Activated effector memory CD4-positive, alpha-beta T cell treated with Interleukin-2 at 50 U/mL for 16 hours (primary cell): ENCODE measurements around the gene USF3.

Experiments
- DNase-seq: peaks from one replicate; pipeline ENCODE4 v3.0.0-alpha.2; 2020

USF3 gene

GRCh38 chr3:113695786-113696645 is at the start of gene USF3:
TSS of gene USF3 (minus strand) at chr3:113696642. CDS start at chr3:113674878, 21,764 bp downstream.
- DNase-seq = peak; percentile 82

- peak; percentile 95 for DNase-seq
These were observed 49.5 kb upstream of the USF3 start, which contains the start of gene NAA50 for GRCh38 chr3:113745756-113746547. TSS of gene NAA50 (minus strand) at chr3:113746249. CDS start at chr3:113745949, 300 bp downstream.

- DNase-seq = peak; percentile 67
These were observed 48.7 kb upstream of the USF3 start for GRCh38 chr3:113744941-113745755.

- DNase-seq = no peak
These were observed 46.7 kb upstream of the USF3 start for GRCh38 chr3:113743006-113743630.

- DNase-seq = no peak
These were observed 45.2 kb upstream of the USF3 start for GRCh38 chr3:113741620-113742019.

- DNase-seq = no peak
These were observed 44.6 kb upstream of the USF3 start for GRCh38 chr3:113741086-113741485.

GRCh38 chr3:113736548-113737089 is 40.2 kb upstream of the USF3 start:
- DNase-seq = no peak

GRCh38 chr3:113731694-113732093 is 35.3 kb upstream of the USF3 start:
- no peak for DNase-seq

- no peak for DNase-seq
These were observed 34.1 kb upstream of the USF3 start for GRCh38 chr3:113730550-113730949.

GRCh38 chr3:113728661-113729060 is 32.2 kb upstream of the USF3 start:
- DNase-seq = no peak

- DNase-seq = no peak
These were observed 25.2 kb upstream of the USF3 start for GRCh38 chr3:113721636-113722035.

- no peak for DNase-seq
These were observed 23.3 kb upstream of the USF3 start for GRCh38 chr3:113719758-113720157.

- DNase-seq = no peak
These were observed 22.9 kb upstream of the USF3 start for GRCh38 chr3:113719294-113719693.

- no peak for DNase-seq
These were observed 21.4 kb upstream of the USF3 start for GRCh38 chr3:113717818-113718217.

- no peak for DNase-seq
These were observed 20.9 kb upstream of the USF3 start for GRCh38 chr3:113717308-113717707.

GRCh38 chr3:113714702-113715101 is 18.3 kb upstream of the USF3 start:
- no peak for DNase-seq

GRCh38 chr3:113712129-113712528 is 15.7 kb upstream of the USF3 start:
- no peak for DNase-seq

GRCh38 chr3:113707835-113708234 is 11.4 kb upstream of the USF3 start:
- DNase-seq = no peak

- no peak for DNase-seq
These were observed 2.5 kb upstream of the USF3 start for GRCh38 chr3:113698956-113699355.

- no peak for DNase-seq
These were observed 1.8 kb upstream of the USF3 start for GRCh38 chr3:113698213-113698742.

GRCh38 chr3:113697500-113698090 is 1.2 kb upstream of the USF3 start:
- DNase-seq = no peak
